HepG2 (cell line): ENCODE results near the gene SLC4A11. TPM values are rescaled to one million over a fixed set of nuclear protein-coding genes. Genes with fewer than 3 reads are reported as not detected.

Experiments
- BRD4 ChIP-seq: sonication (generic); formaldehyde crosslinking; IDR thresholded peaks from 2 replicates; pipeline ENCODE4 v1.4.0; 2020; ENCODE audit warnings: missing genetic modification reagents
- MIXL1 ChIP-seq: IDR thresholded peaks from 2 replicates; pipeline ENCODE4 v1.6.1; 2016
- NFAT5 ChIP-seq: sonication (generic); formaldehyde crosslinking; IDR thresholded peaks from 2 replicates; pipeline ENCODE4 v1.4.0; 2020; ENCODE audit warnings: missing genetic modification reagents
- NFE2L1 ChIP-seq: sonication (generic); formaldehyde crosslinking; IDR thresholded peaks from 2 replicates; pipeline ENCODE4 v1.4.0; 2020; ENCODE audit warnings: missing genetic modification reagents, mild to moderate bottlenecking, borderline replicate concordance
- SETDB1 ChIP-seq: sonication (generic); formaldehyde crosslinking; IDR thresholded peaks from 2 replicates; pipeline ENCODE4 v1.5.1; 2020; ENCODE audit warnings: missing genetic modification reagents, mild to moderate bottlenecking, borderline replicate concordance
- SP140L ChIP-seq: sonication (generic); formaldehyde crosslinking; IDR thresholded peaks from 2 replicates; pipeline ENCODE4 v1.4.0; 2020; ENCODE audit warnings: missing genetic modification reagents, borderline replicate concordance
- STAT6 ChIP-seq: sonication (generic); formaldehyde crosslinking; IDR thresholded peaks from 2 replicates; pipeline ENCODE4 v1.4.0; 2020; ENCODE audit warnings: missing genetic modification reagents, mild to moderate bottlenecking, borderline replicate concordance
- TEAD2 ChIP-seq: sonication (generic); formaldehyde crosslinking; IDR thresholded peaks from 2 replicates; pipeline ENCODE4 v1.9.0; 2021; ENCODE audit warnings: missing genetic modification reagents
- ZFP82 ChIP-seq: sonication (generic); formaldehyde crosslinking; IDR thresholded peaks from 2 replicates; pipeline ENCODE4 v1.5.1; 2020; ENCODE audit warnings: mild to moderate bottlenecking, missing genetic modification reagents, borderline replicate concordance
- ZNF121 ChIP-seq: sonication (generic); formaldehyde crosslinking; IDR thresholded peaks from 2 replicates; pipeline ENCODE4 v1.5.0; 2020; ENCODE audit warnings: mild to moderate bottlenecking, missing genetic modification reagents
- ZNF251 ChIP-seq: sonication (generic); formaldehyde crosslinking; IDR thresholded peaks from 2 replicates; pipeline ENCODE4 v1.9.0; 2021; ENCODE audit warnings: mild to moderate bottlenecking, missing genetic modification reagents
- ZNF331 ChIP-seq: sonication (generic); formaldehyde crosslinking; IDR thresholded peaks from 2 replicates; pipeline ENCODE4 v1.4.0; 2020; ENCODE audit warnings: missing genetic modification reagents
- ZNF343 ChIP-seq: sonication (generic); formaldehyde crosslinking; IDR thresholded peaks from 2 replicates; pipeline ENCODE4 v1.4.0; 2020; ENCODE audit warnings: mild to moderate bottlenecking, missing genetic modification reagents
- ZNF354B ChIP-seq: sonication (generic); formaldehyde crosslinking; IDR thresholded peaks from 2 replicates; pipeline ENCODE4 v1.8.0; 2022; ENCODE audit warnings: mild to moderate bottlenecking, missing genetic modification reagents
- ZNF75D ChIP-seq: sonication (generic); formaldehyde crosslinking; IDR thresholded peaks from 2 replicates; pipeline ENCODE4 v1.8.1; 2023; ENCODE audit warnings: missing genetic modification reagents, mild to moderate bottlenecking, borderline replicate concordance
- polyA plus RNA-seq, 8 experiments: library from polyadenylated mRNA; depleted of rRNA in 3 of 8; stranded (reverse) in 7 of 8; unstranded in 1 of 8; fragments of >200 nt; fragmentation: Illumina TruSeq in 4 of 8; extraction: Trizol in 4 of 8; gene quantifications; 2 replicates each; pipeline versions ENCODE4 v1.2.1 to v1.2.3, GENCODE V29; 2011 to 2016; ENCODE audit warnings: low read depth in 4 of 8, missing spikeins in 1 of 8, mixed read lengths in 1 of 8; ENCODE audit not compliant: insufficient read depth in 1 of 8
- total RNA-seq, 5 experiments: library from RNA; depleted of rRNA; stranded (reverse); fragments of >200 nt; fragmentation: Illumina TruSeq; extraction: Trizol; gene quantifications; 2 replicates each; pipeline ENCODE4 v1.2.3, GENCODE V29; 2016; ENCODE audit warnings: low read depth in 1 of 5
- TF ChIP-seq, protein P1 (sequence below): sonication (generic); formaldehyde crosslinking; conservative IDR thresholded peaks from 2 replicates; pipeline ENCODE4 v1.4.0; 2020; ENCODE audit warnings: mild to moderate bottlenecking, missing genetic modification reagents, moderate library complexity

Gene SLC4A11
- total and polyA plus RNA-seq, 2 of the 13 experiments (the other 11 are each of a cell fraction or from before 2014, with no cell fraction given): 3.9 to 27.0 TPM

DNA sequence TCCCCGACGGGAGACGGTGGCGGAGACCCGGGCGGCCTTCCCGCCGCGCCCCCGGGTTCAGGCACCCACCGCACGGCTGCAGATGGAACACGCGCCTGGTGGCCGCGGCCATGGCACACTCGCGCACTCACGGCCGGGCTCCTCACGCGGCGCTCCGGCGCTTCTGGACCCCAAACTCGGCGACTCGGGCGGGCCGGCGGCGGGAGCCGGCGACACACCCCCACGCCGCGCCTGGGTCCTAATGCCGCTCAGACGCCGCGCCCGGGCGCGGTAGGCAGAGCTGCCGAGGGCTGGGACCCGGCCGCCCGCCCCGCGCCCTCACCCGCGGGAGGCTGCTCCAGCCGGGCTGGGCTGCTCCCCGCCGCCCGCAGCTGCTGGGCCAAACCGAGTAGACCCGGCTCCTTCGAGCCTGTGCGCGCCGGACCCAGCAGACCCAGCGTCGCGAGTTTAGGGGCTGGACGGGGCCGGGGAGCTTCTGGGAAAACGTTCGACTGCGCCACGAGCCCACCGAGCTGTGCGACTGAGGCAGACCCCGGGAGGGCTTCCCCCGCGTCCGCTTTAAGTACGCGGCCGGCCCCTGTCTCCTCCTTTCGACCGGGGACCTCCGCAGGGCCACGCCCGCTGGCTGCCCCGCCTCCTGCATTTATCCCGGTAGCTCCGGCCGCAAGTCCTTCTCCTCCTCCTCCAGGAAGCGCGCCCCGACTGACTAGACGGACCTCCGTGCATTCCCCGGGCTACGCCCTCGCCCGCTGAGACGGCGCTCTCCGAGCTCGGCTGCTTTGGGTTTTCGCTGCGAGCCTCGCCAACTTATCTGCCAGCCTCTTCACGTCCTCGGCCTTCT lies at the start of gene SLC4A11 (continued):
- TF ChIP-seq, protein P1, sequence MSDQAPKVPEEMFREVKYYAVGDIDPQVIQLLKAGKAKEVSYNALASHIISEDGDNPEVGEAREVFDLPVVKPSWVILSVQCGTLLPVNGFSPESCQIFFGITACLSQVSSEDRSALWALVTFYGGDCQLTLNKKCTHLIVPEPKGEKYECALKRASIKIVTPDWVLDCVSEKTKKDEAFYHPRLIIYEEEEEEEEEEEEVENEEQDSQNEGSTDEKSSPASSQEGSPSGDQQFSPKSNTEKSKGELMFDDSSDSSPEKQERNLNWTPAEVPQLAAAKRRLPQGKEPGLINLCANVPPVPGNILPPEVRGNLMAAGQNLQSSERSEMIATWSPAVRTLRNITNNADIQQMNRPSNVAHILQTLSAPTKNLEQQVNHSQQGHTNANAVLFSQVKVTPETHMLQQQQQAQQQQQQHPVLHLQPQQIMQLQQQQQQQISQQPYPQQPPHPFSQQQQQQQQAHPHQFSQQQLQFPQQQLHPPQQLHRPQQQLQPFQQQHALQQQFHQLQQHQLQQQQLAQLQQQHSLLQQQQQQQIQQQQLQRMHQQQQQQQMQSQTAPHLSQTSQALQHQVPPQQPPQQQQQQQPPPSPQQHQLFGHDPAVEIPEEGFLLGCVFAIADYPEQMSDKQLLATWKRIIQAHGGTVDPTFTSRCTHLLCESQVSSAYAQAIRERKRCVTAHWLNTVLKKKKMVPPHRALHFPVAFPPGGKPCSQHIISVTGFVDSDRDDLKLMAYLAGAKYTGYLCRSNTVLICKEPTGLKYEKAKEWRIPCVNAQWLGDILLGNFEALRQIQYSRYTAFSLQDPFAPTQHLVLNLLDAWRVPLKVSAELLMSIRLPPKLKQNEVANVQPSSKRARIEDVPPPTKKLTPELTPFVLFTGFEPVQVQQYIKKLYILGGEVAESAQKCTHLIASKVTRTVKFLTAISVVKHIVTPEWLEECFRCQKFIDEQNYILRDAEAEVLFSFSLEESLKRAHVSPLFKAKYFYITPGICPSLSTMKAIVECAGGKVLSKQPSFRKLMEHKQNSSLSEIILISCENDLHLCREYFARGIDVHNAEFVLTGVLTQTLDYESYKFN: no peak
- TF ChIP-seq NFAT5 (peak; percentile 23; the same call in 1 of the 2 replicates), NFE2L1 (no peak), ZNF354B (0 out of 2 replicates have a peak, but pooled peaks have one; percentile 64), MIXL1 (CRISPR knock-in tag) (peak; percentile 24; the same call in 1 of the 2 replicates), ZNF121 (no peak), ZNF75D (CRISPR knock-in tag) (no peak), ZNF251 (CRISPR knock-in tag) (no peak), BRD4 (CRISPR knock-in tag) (peak; percentile 46; the same call in 1 of the 2 replicates), TEAD2 (CRISPR knock-in tag) (no peak), SETDB1 (CRISPR knock-in tag) (no peak), ZFP82 (no peak; the same call in 1 of the 2 replicates), SP140L (CRISPR knock-in tag) (no peak), ZNF343 (CRISPR knock-in tag) (no peak), STAT6 (CRISPR knock-in tag) (no peak), ZNF331 (no peak)
